Mucosa of descending colon (tissue), 3 donors: ENCODE data around the gene MFSD6L. TPM values are rescaled to one million over a fixed set of nuclear protein-coding genes. Genes with fewer than 3 reads are reported as not detected.

Experiments used
- ATAC-seq: fragments of 200-7000 bp; cut with Tn5 transposase; one replicate; pipeline ENCODE4 v1.9.1; 2020; ENCODE audit warnings: mild to moderate bottlenecking, moderate library complexity
- DNase-seq, 3 donors: peaks; one replicate each; pipeline ENCODE4 v3.0.0-alpha.2; 2020
- H3K36me3 ChIP-seq: fragments of 200-600 bp; one replicate; pipeline ENCODE4 v1.8.0; 2021; ENCODE audit warnings: low read depth, mild to moderate bottlenecking
- H3K4me1 ChIP-seq: fragments of 200-600 bp; one replicate; pipeline ENCODE4 v1.8.0; 2021; ENCODE audit warnings: low read depth, mild to moderate bottlenecking
- H3K4me3 ChIP-seq: fragments of 200-600 bp; one replicate; pipeline ENCODE4 v1.8.0; 2021; ENCODE audit warnings: mild to moderate bottlenecking
- H3K9me3 ChIP-seq: fragments of 200-600 bp; one replicate; pipeline ENCODE4 v1.8.0; 2021; ENCODE audit warnings: mild to moderate bottlenecking
- CTCF ChIP-seq: fragments of 200-600 bp; IDR thresholded peaks from one replicate; pipeline ENCODE4 v1.8.0; 2022; ENCODE audit warnings: antibody characterized with exemption, mild to moderate bottlenecking
- intact Hi-C, 2 donors: fragments of 100-400 bp; cut with DNase I in 1 of 2; cut with micrococcal nuclease in 1 of 2; formaldehyde crosslinking; loops; one replicate each; pipeline versions ENCODE4 v1.11.0 to v1.11.1; 2022; cut with DNase I, micrococcal nuclease
- total RNA-seq, 3 donors: library from RNA; stranded (reverse); fragmentation: NEBNext Ultra II Directional in 2 of 3; extraction: Animal tissue kit (Norgen Biotek cat#: 25700) in 2 of 3; gene quantifications; one replicate each; pipeline versions ENCODE4 v1.2.1 to v1.2.4, GENCODE V29; 2021 to 2023
- donor health status: DM: no; HTN: no; CAD: no; lungs with moderate emphysema.
- donor health status: DM: no; HTN: no; CAD: no.
- donor health status: DM: no; HTN: yes; CAD: no.

The MFSD6L gene
- total RNA-seq, 3 donors from 2014 or later: 2.0 to 6.1 (median 5.6) TPM

- intact Hi-C loops: no loop called here
- DNase-seq (no peak), ATAC-seq (no peak)
These were observed 42.7 kb upstream of the MFSD6L start for GRCh38 chr17:8841844-8842243.

GRCh38 chr17:8839410-8839935 lies 40.3 kb upstream of the MFSD6L start:
- TF ChIP-seq CTCF: no peak
- ATAC-seq (no peak), DNase-seq (no peak)
- H3K36me3 ChIP-seq: no peaks in the 10 kb centered on the region
- intact Hi-C loops: no loop called here
- H3K4me3 ChIP-seq: no peak overlapping the region
- H3K4me1 ChIP-seq: no peaks in the 10 kb centered on the region
- no peaks in the 10 kb centered on the region for H3K9me3 ChIP-seq

More at GRCh38 chr17:8841844-8842243, 42.7 kb upstream of the MFSD6L start:
- no peaks in the 10 kb centered on the region for H3K9me3 ChIP-seq
- H3K36me3 ChIP-seq: no peaks in the 10 kb centered on the region
- H3K4me1 ChIP-seq: no peaks in the 10 kb centered on the region
- TF ChIP-seq CTCF: no peak
- H3K4me3 ChIP-seq: no peak overlapping the region

GRCh38 chr17:8838551-8839095 lies 39.5 kb upstream of the MFSD6L start:
- Histone ChIP-seq H3K4me3 (no peak overlapping the region), H3K9me3 (no peaks in the 10 kb centered on the region), H3K36me3 (no peaks in the 10 kb centered on the region), H3K4me1 (no peaks in the 10 kb centered on the region)
- intact Hi-C loops: no loop called here
- no peak for TF ChIP-seq CTCF
- DNase-seq (no peak), ATAC-seq (no peak)

GRCh38 chr17:8837563-8838075 lies 38.5 kb upstream of the MFSD6L start:
- Histone ChIP-seq H3K4me3 (no peak overlapping the region), H3K36me3 (no peaks in the 10 kb centered on the region), H3K9me3 (no peaks in the 10 kb centered on the region), H3K4me1 (no peaks in the 10 kb centered on the region)
- no peak for DNase-seq
- no peak for TF ChIP-seq CTCF
- intact Hi-C loops: no loop called here
- no peak for ATAC-seq

GRCh38 chr17:8836821-8837562 lies 37.8 kb upstream of the MFSD6L start:
- ATAC-seq (no peak), DNase-seq (no peak)
- H3K4me1 ChIP-seq: no peaks in the 10 kb centered on the region
- no peak for TF ChIP-seq CTCF
- no peaks in the 10 kb centered on the region for H3K9me3 ChIP-seq
- H3K4me3 ChIP-seq: no peak overlapping the region
- no peaks in the 10 kb centered on the region for H3K36me3 ChIP-seq
- intact Hi-C loops: no loop called here
